ENCODE results near the gene KCNQ1OT1.

GRCh38 chr11:2660357-2660939 is 39.3 kb downstream of the KCNQ1OT1 start:
- no peak for TF ChIP-seq POLR2A (IDR thresholded peaks at IDR 0.05; ENCODE audit: low read length)
- TF ChIP-seq GATA1 (IDR thresholded peaks at IDR 0.05; ENCODE audit: low read depth, low read length) = no peak

Measured in erythroblast (primary cell).